Heart left ventricle (tissue), 11 donors: Measurements from ENCODE around the gene ATG3. TPM values are rescaled to one million over a fixed set of nuclear protein-coding genes. Genes with fewer than 3 reads are reported as not detected.

ENCODE experiments used
- polyA plus RNA-seq, 2 donors: library from polyadenylated mRNA; stranded (reverse); fragments of 200-250 nt; gene quantifications; one replicate each; pipeline ENCODE4 v1.2.3, GENCODE V29; 2013
- total RNA-seq, 9 donors: library from RNA; depleted of rRNA in 2 of 9; stranded (reverse); fragments of >200 nt in 2 of 9; fragmentation: NEBNext Ultra II Directional in 3 of 9; extraction: Animal tissue kit (Norgen Biotek cat#: 25700) in 3 of 9; gene quantifications; one replicate each; pipeline versions ENCODE4 v1.1.0 to v1.2.4, GENCODE V29; 2016 to 2023
- donor health status: ischemic (EF 13 %, LVEDD 7.1; RV severe dilation, severe dysfunction).
- donor health status: healthy with polysubstance abuse.
- donor health status: DM: no; HTN: yes; CAD: no.
- donor health status: DM: no; HTN: no; CAD: no.
- donor health status: ischemic (EF 25% LVEDD 5.7; RV mildly dilated, moderate dysfunction).
- donor health status: healthy.
- donor health status: DM: yes; HTN: yes; CAD: no.
- donor health status: PGD.
- donor health status: nonischemic (EF 23%, LVEDD 6.1; RV moderate dilation, normal function).

ATG3 gene
- total and polyA plus RNA-seq, 11 donors = 20.1 to 75.9 (median 47.2) TPM

Other genes with a start within 250 kb of the ATG3 start
- 10 to 100 TPM in 1 of 9 donors, 1 to 10 TPM in 3, under 1 TPM in 5; 0.26 to 23.9 (median 0.81) TPM for gene CD200, start 228.8 kb downstream of the ATG3 start, total RNA-seq
- under 1 TPM; 0.38 to 0.94 TPM for gene CD200, start 228.8 kb downstream of the ATG3 start, polyA plus RNA-seq
- under 1 TPM in 3 of 9 donors, not detected in 6; 0.20 to 0.80 (median 0.29) TPM for gene BTLA, start 62.5 kb downstream of the ATG3 start, total RNA-seq
- gene BTLA, start 62.5 kb downstream of the ATG3 start, polyA plus RNA-seq = not detected
- gene SLC35A5, start 83 bp upstream of the ATG3 start, total RNA-seq = 10 to 100 TPM; 12.7 to 28.8 (median 20.2) TPM
- gene SLC35A5, start 83 bp upstream of the ATG3 start, polyA plus RNA-seq = 10 to 100 TPM in 1 of 2 donors, 1 to 10 TPM in 1; 4.2 to 14.3 TPM
- 100 to 1,000 TPM in 5 of 9 donors, 10 to 100 TPM in 4; 30.7 to 538 (median 107) TPM for gene CCDC80, start 79.2 kb upstream of the ATG3 start, total RNA-seq
- 10 to 100 TPM; 10.4 to 39.7 TPM for gene CCDC80, start 79.2 kb upstream of the ATG3 start, polyA plus RNA-seq